Gastroesophageal sphincter (tissue), 4 donors: ENCODE measurements around the gene FREM3. TPM values are rescaled to one million over a fixed set of nuclear protein-coding genes. Genes with fewer than 3 reads are reported as not detected.
"Not testable (repeated sequence)": the region's sequence is repeated elsewhere in the genome, so short reads cannot be mapped to it uniquely, and the experiment has no call there.

ENCODE experiments used
- ATAC-seq: fragments of 150-250 bp; one replicate; pipeline ENCODE4 v1.9.1; 2016; ENCODE audit warnings: mild to moderate bottlenecking, moderate library complexity
- H3K27ac ChIP-seq, 4 donors: fragments of 200-600 bp; sonication (generic) in 3 of 4; 1 replicate in 3 of 4; 2 replicates in 1 of 4; pipeline ENCODE4 v1.5.1; 2016 to 2019
- H3K27me3 ChIP-seq: fragments of 200-600 bp; sonication (generic); one replicate; pipeline ENCODE4 v1.5.1; 2019
- H3K36me3 ChIP-seq, 2 donors: fragments of 200-600 bp; sonication (generic); one replicate each; pipeline ENCODE4 v1.5.1; 2019; ENCODE audit warnings: control low read depth in 1 of 2
- H3K4me1 ChIP-seq, 3 donors: fragments of 200-600 bp; sonication (generic); 1 replicate in 2 of 3; 2 replicates in 1 of 3; pipeline ENCODE4 v1.5.1; 2016 to 2019; ENCODE audit warnings: control low read depth in 2 of 3
- H3K4me3 ChIP-seq, 2 donors: fragments of 200-600 bp; sonication (generic); one replicate each; pipeline ENCODE4 v1.5.1; 2019; ENCODE audit warnings: mild to moderate bottlenecking in 1 of 2, moderate library complexity in 1 of 2
- H3K9me3 ChIP-seq, 3 donors: fragments of 200-600 bp; sonication (generic); one replicate each; pipeline ENCODE4 v1.5.1; 2017 to 2019; ENCODE audit warnings: control low read depth in 2 of 3
- CTCF ChIP-seq, 4 experiments: fragments of 200-600 bp in 2 of 4; fragments of 450-650 bp in 2 of 4; sonication (generic) in 1 of 4; IDR thresholded peaks; one replicate each; pipeline ENCODE4 v1.5.1; 2017 to 2019; ENCODE audit warnings: antibody characterized with exemption in 4 of 4, mild to moderate bottlenecking in 2 of 4, moderate library complexity in 2 of 4
- EP300 ChIP-seq: sonication (generic); formaldehyde crosslinking; IDR thresholded peaks from one replicate; pipeline ENCODE4 v1.6.1; 2017; ENCODE audit warnings: antibody characterized with exemption, mild to moderate bottlenecking
- POLR2A ChIP-seq, 2 donors: fragments of 450-650 bp; IDR thresholded peaks; one replicate each; pipeline ENCODE4 v1.6.1; 2017; ENCODE audit warnings: antibody characterized with exemption in 2 of 2, mild to moderate bottlenecking in 2 of 2, moderate library complexity in 1 of 2
- POLR2AphosphoS5 ChIP-seq: sonication (generic); formaldehyde crosslinking; IDR thresholded peaks from one replicate; pipeline ENCODE4 v1.6.1; 2017; ENCODE audit warnings: antibody characterized with exemption
- WGBS, 2 donors: methylation state at CpG; one replicate each; pipeline ENCODE4 v1.1.5; 2018; ENCODE audit warnings: low coverage in 1 of 2; 5-methylcytosine and 5-hydroxymethylcytosine counted together
- total RNA-seq, 4 donors: library from RNA; depleted of rRNA; stranded (reverse); fragments of >200 nt; gene quantifications; one replicate each; pipeline ENCODE4 v1.1.0, GENCODE V29; 2016

Gene FREM3
- total RNA-seq, 4 donors from 2014 or later = under 0.01 TPM; not detected in 3

- Histone ChIP-seq H3K4me1 (peaks cover 0 to 25% (median 0%) of the 10 kb centered on the region in 3 donors), H3K27me3 (no peaks in the 10 kb centered on the region), H3K36me3 (peaks cover 4 to 92% of the 10 kb centered on the region in 2 donors), H3K4me3 (no peak overlapping the region), H3K27ac (no peak overlapping the region), H3K9me3 (no peaks in the 10 kb centered on the region)
- WGBS, 2 donors = 89 to 92% methylated on average over 2 of the region's 2 CpGs
- TF ChIP-seq CTCF (IDR thresholded peaks at IDR 0.05) (no peak), POLR2A (IDR thresholded peaks at IDR 0.05) (no peak), POLR2AphosphoS5 (no peak), EP300 (no peak)
- ATAC-seq = no peak
Observed at GRCh38 chr4:143531788-143532491, 168.5 kb downstream of the FREM3 start.

GRCh38 chr4:143531380-143531779 is 169.1 kb downstream of the FREM3 start:
- Histone ChIP-seq H3K36me3 (peaks cover 4 to 92% of the 10 kb centered on the region in 2 donors), H3K4me3 (no peak overlapping the region), H3K27ac (no peak overlapping the region), H3K27me3 (no peaks in the 10 kb centered on the region), H3K9me3 (no peaks in the 10 kb centered on the region), H3K4me1 (peaks cover 0 to 28% (median 0%) of the 10 kb centered on the region in 3 donors)
- TF ChIP-seq POLR2AphosphoS5 (no peak), EP300 (no peak), CTCF (IDR thresholded peaks at IDR 0.05) (peak in 2 of 4 experiments; percentile 6 to 40), POLR2A (IDR thresholded peaks at IDR 0.05) (no peak)
- no peak for ATAC-seq
- 6 to 50% methylated on average over 1 of the region's 1 CpG for whole genome bisulfite sequencing, 2 donors

- H3K9me3 ChIP-seq, H3K27me3 ChIP-seq, H3K4me3 ChIP-seq, ATAC-seq, H3K27ac ChIP-seq: not testable (repeated sequence)
- Histone ChIP-seq H3K4me1 (peaks cover 0 to 51% (median 0%) of the 10 kb centered on the region in 3 donors), H3K36me3 (peaks cover 12 to 90% of the 10 kb centered on the region in 2 donors)
- WGBS, 2 donors = 88% methylated on average over 2 to 4 of the region's 4 CpGs
Observed at GRCh38 chr4:143528046-143528445, 172.4 kb downstream of the FREM3 start.

Other genes with a start within 250 kb of the FREM3 start
- 10 to 100 TPM; 43.2 to 52.6 (median 48.8) TPM for gene SMARCA5, start 187.0 kb downstream of the FREM3 start, total RNA-seq
- 1 to 10 TPM in 1 of 4 donors, under 1 TPM in 2, not detected in 1; 0.35 to 1.2 (median 0.47) TPM for gene GYPE, start 204.9 kb upstream of the FREM3 start, total RNA-seq